HepG2 (cell line): Measurements from ENCODE around the gene SESN3. TPM values are rescaled to one million over a fixed set of nuclear protein-coding genes. Genes with fewer than 3 reads are reported as not detected.

ENCODE experiments used
- ATAC-seq: fragments of 200-7000 bp; cut with Tn5 transposase; 3 replicates; pipeline ENCODE4 v1.9.1; 2020; ENCODE audit warnings: mild to moderate bottlenecking, moderate library complexity
- BruUV-seq: library from RNA; stranded (reverse); fragments of 400-500 nt; replicated peaks from 2 replicates; lab custom pipeline; 2021; lab: Mats Ljungman, UMichigan
- CTCF ChIA-PET: fragments of 300-600 bp; formaldehyde crosslinking; extraction: SDS; loops from one replicate; lab custom pipeline; 2021; ENCODE audit warnings: low total read pairs, inconsistent platforms, low intra/inter-chr PET ratio; lab: Yijun Ruan, JAX
- POLR2A ChIA-PET: fragments of 350-600 bp; sonication (Branson Sonifier 250); formaldehyde crosslinking; loops from one replicate; lab custom pipeline; 2020; ENCODE audit warnings: antibody characterized with exemption, inconsistent platforms; lab: Yijun Ruan, JAX
- DNase-seq: peaks from one replicate; pipeline ENCODE4 v3.0.0-alpha.2; 2015; ENCODE audit warnings: low spot score
- FAIRE-seq: peaks from 3 replicates; lab custom pipeline; 2011; peaks lifted over from hg19 to GRCh38; lab: Jason Lieb, UNC
- H2AFZ ChIP-seq: one replicate; pipeline ENCODE4 v1.6.1; 2011; ENCODE audit warnings: low read length, inconsistent platforms
- H3K27ac ChIP-seq: fragments of 300-600 bp; 3 replicates; pipeline ENCODE4 v1.8.0; 2011; ENCODE audit warnings: mixed run types, mild to moderate bottlenecking, mixed read lengths, low read length, inconsistent platforms; ENCODE audit not compliant: insufficient read depth; ENCODE audit errors: extremely low read length
- H3K27me3 ChIP-seq, 2 experiments: fragments of 200-600 bp in 1 of 2; 2 replicates in 1 of 2; 3 replicates in 1 of 2; pipeline versions ENCODE4 v1.6.0 to v1.8.0; 2011; ENCODE audit warnings: low read length in 2 of 2, mild to moderate bottlenecking in 2 of 2, moderate library complexity in 2 of 2, inconsistent platforms in 1 of 2; ENCODE audit not compliant: insufficient read depth in 2 of 2, control insufficient read depth in 1 of 2
- H3K36me3 ChIP-seq, 2 experiments: fragments of 200-600 bp in 1 of 2; replicated peaks in 1 of 2; 2 replicates in 1 of 2; 3 replicates in 1 of 2; pipeline versions ENCODE4 v1.5.1 to v1.8.0; 2011; ENCODE audit warnings: low read length in 2 of 2, inconsistent platforms in 1 of 2; ENCODE audit not compliant: insufficient read depth in 2 of 2, control insufficient read depth in 1 of 2
- H3K4me1 ChIP-seq: 2 replicates; pipeline ENCODE4 v1.5.1; 2012; ENCODE audit warnings: low read length, inconsistent platforms; ENCODE audit not compliant: insufficient read depth
- H3K4me2 ChIP-seq: 2 replicates; pipeline ENCODE4 v1.6.0; 2011; ENCODE audit warnings: low read depth, low read length, inconsistent platforms
- H3K4me3 ChIP-seq, 3 experiments: fragments of 200-600 bp in 1 of 3; sonication (generic), shearing (Covaris generic) in 1 of 3; replicated peaks in 1 of 3; 2 replicates each; pipeline ENCODE4 v1.5.1; 2011 to 2016; ENCODE audit warnings: low read length in 3 of 3, inconsistent platforms in 2 of 3, low read depth in 2 of 3, mild to moderate bottlenecking in 2 of 3, control low read depth in 1 of 3, mixed read lengths in 1 of 3; ENCODE audit not compliant: insufficient read depth in 1 of 3
- H3K79me2 ChIP-seq: one replicate; pipeline ENCODE4 v1.6.1; 2011; ENCODE audit warnings: low read length, inconsistent platforms; ENCODE audit not compliant: insufficient read depth
- H3K9ac ChIP-seq: 2 replicates; pipeline ENCODE4 v1.6.0; 2011; ENCODE audit warnings: mild to moderate bottlenecking, low read depth, low read length, inconsistent platforms; ENCODE audit not compliant: insufficient read depth
- H3K9me3 ChIP-seq: 2 replicates; pipeline ENCODE4 v1.5.1; 2012; ENCODE audit warnings: mild to moderate bottlenecking, low read length
- H4K20me1 ChIP-seq: 2 replicates; pipeline ENCODE4 v1.6.0; 2011; ENCODE audit warnings: inconsistent platforms, mild to moderate bottlenecking, low read length, moderate library complexity; ENCODE audit not compliant: insufficient read depth
- ARHGAP35 ChIP-seq: sonication (generic); formaldehyde crosslinking; IDR thresholded peaks from 2 replicates; pipeline ENCODE4 v1.9.0; 2022; ENCODE audit warnings: mild to moderate bottlenecking, inconsistent platforms, moderate library complexity, missing genetic modification reagents, borderline replicate concordance
- ATF7 ChIP-seq, 2 experiments: fragments of 450-650 bp in 1 of 2; sonication (generic) in 1 of 2; formaldehyde crosslinking in 1 of 2; IDR thresholded peaks; 2 replicates each; pipeline versions ENCODE4 v1.4.0 to v1.6.1; 2016 to 2020; ENCODE audit warnings: antibody characterized with exemption in 1 of 2, mild to moderate bottlenecking in 1 of 2, missing genetic modification reagents in 1 of 2
- ATF7-NPFF ChIP-seq: sonication (generic); formaldehyde crosslinking; IDR thresholded peaks from 2 replicates; pipeline ENCODE4 v1.8.1; 2023; ENCODE audit warnings: mild to moderate bottlenecking, low read depth, missing genetic modification reagents, moderate library complexity
- CEBPG ChIP-seq: IDR thresholded peaks from 2 replicates; pipeline ENCODE4 v1.6.1; 2016
- DPF2 ChIP-seq: sonication (generic); formaldehyde crosslinking; IDR thresholded peaks from 2 replicates; pipeline ENCODE4 v1.4.0; 2020; ENCODE audit warnings: mild to moderate bottlenecking, low read depth, missing genetic modification reagents, borderline replicate concordance
- ERF ChIP-seq: IDR thresholded peaks from 2 replicates; pipeline ENCODE4 v1.6.1; 2018; ENCODE audit warnings: missing biosample characterization, missing genetic modification reagents
- FLYWCH1 ChIP-seq: sonication (generic); formaldehyde crosslinking; IDR thresholded peaks from 2 replicates; pipeline ENCODE4 v1.8.1; 2023; ENCODE audit warnings: mild to moderate bottlenecking, missing genetic modification reagents
- FOSL1 ChIP-seq: sonication (generic); formaldehyde crosslinking; IDR thresholded peaks from 2 replicates; pipeline ENCODE4 v1.9.0; 2021; ENCODE audit warnings: missing genetic modification reagents, borderline replicate concordance
- FOXK2 ChIP-seq: fragments of 450-650 bp; IDR thresholded peaks from 2 replicates; pipeline ENCODE4 v1.6.1; 2016
- GTF2F1 ChIP-seq: fragments of 150-350 bp; IDR thresholded peaks from 2 replicates; pipeline ENCODE4 v1.6.1; 2014; ENCODE audit warnings: low read length
- HDAC1 ChIP-seq: sonication (generic); formaldehyde crosslinking; IDR thresholded peaks from 2 replicates; pipeline ENCODE4 v1.5.1; 2020; ENCODE audit warnings: mild to moderate bottlenecking, missing genetic modification reagents
- HHEX ChIP-seq: IDR thresholded peaks from 2 replicates; pipeline ENCODE4 v1.6.1; 2016; ENCODE audit warnings: control low read depth
- HOXA9 ChIP-seq: sonication (generic); formaldehyde crosslinking; IDR thresholded peaks from 2 replicates; pipeline ENCODE4 v1.8.1; 2022; ENCODE audit warnings: missing genetic modification reagents, mild to moderate bottlenecking, moderate library complexity, borderline replicate concordance
- NFE2 ChIP-seq: sonication (generic); formaldehyde crosslinking; IDR thresholded peaks from 2 replicates; pipeline ENCODE4 v1.4.0; 2020; ENCODE audit warnings: missing genetic modification reagents
- PCBP1 ChIP-seq: fragments of 200-400 bp; formaldehyde crosslinking; IDR thresholded peaks from 2 replicates; pipeline ENCODE4 v1.6.1; 2017; ENCODE audit warnings: mild to moderate bottlenecking, low read depth, low read length, borderline replicate concordance
- ZBTB7B ChIP-seq: sonication (generic); formaldehyde crosslinking; IDR thresholded peaks from 2 replicates; pipeline ENCODE4 v1.4.0; 2020; ENCODE audit warnings: missing genetic modification reagents
- ZBTB8A ChIP-seq: sonication (generic); formaldehyde crosslinking; IDR thresholded peaks from 2 replicates; pipeline ENCODE4 v1.4.0; 2020; ENCODE audit warnings: mild to moderate bottlenecking, low read depth, missing genetic modification reagents, borderline replicate concordance
- ZFP1 ChIP-seq: IDR thresholded peaks from 2 replicates; pipeline ENCODE4 v1.6.1; 2016
- ZFP82 ChIP-seq: sonication (generic); formaldehyde crosslinking; IDR thresholded peaks from 2 replicates; pipeline ENCODE4 v1.5.1; 2020; ENCODE audit warnings: mild to moderate bottlenecking, missing genetic modification reagents, borderline replicate concordance
- ZNF501 ChIP-seq: sonication (generic); formaldehyde crosslinking; IDR thresholded peaks from 2 replicates; pipeline ENCODE4 v1.5.1; 2020; ENCODE audit warnings: mild to moderate bottlenecking, moderate library complexity, missing genetic modification reagents
- ZNF777 ChIP-seq: sonication (generic); formaldehyde crosslinking; IDR thresholded peaks from 2 replicates; pipeline ENCODE4 v1.4.0; 2020; ENCODE audit warnings: missing genetic modification reagents
- WGBS: methylation state at CpG from one replicate; pipeline ENCODE4 v1.1.6; 2017; ENCODE audit warnings: low lambda C conversion rate; 5-methylcytosine and 5-hydroxymethylcytosine counted together
- in situ Hi-C: cut with HindIII; loops from 2 replicates; pipeline ENCODE4 v1.10.0; 2017; ENCODE audit warnings: low pct_unique_long_range_greater_than_20kb; ENCODE audit not compliant: extremely low pct_ligation_motif_present
- intact Hi-C: fragments of 100-400 bp; cut with micrococcal nuclease; formaldehyde crosslinking; loops from one replicate; pipeline ENCODE4 v1.10.0; 2022; ENCODE audit not compliant: unreplicated experiment
- polyA plus RNA-seq, 8 experiments: library from polyadenylated mRNA; depleted of rRNA in 3 of 8; stranded (reverse) in 7 of 8; unstranded in 1 of 8; fragments of >200 nt; fragmentation: Illumina TruSeq in 4 of 8; extraction: Trizol in 4 of 8; gene quantifications; 2 replicates each; pipeline versions ENCODE4 v1.2.1 to v1.2.3, GENCODE V29; 2011 to 2016; ENCODE audit warnings: low read depth in 4 of 8, missing spikeins in 1 of 8, mixed read lengths in 1 of 8; ENCODE audit not compliant: insufficient read depth in 1 of 8
- total RNA-seq, 5 experiments: library from RNA; depleted of rRNA; stranded (reverse); fragments of >200 nt; fragmentation: Illumina TruSeq; extraction: Trizol; gene quantifications; 2 replicates each; pipeline ENCODE4 v1.2.3, GENCODE V29; 2016; ENCODE audit warnings: low read depth in 1 of 5

SESN3 gene
- total and polyA plus RNA-seq, 2 of the 13 experiments (the other 11 are each of a cell fraction or from before 2014, with no cell fraction given), result 0.53 to 0.86 TPM

DNA sequence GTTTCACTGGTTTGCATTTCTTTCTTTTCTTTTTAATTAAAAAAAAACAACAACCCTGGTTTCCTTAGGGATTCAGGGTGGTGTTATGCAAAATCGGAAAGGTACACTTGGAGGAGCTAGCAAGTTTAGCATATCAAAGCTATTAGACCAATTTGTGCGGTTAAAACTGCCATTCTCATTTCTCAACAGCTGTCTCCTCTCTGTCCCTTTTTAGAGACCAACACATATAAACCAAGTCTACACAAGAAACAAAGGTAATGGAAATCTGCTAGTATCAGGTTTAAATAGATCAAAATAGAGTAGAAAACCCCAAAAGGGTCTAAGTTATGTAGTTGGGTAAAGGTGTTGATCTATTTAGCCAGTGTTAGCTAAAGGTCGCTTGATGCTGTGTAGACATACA is 1.7 kb upstream of the SESN3 start:
- Histone ChIP-seq H3K27me3 (peaks cover 0 to 36% of the 10 kb centered on the region in 2 experiments; a peak in 3 of 5 replicates), H3K79me2 (no peaks in the 10 kb centered on the region), H4K20me1 (no peaks in the 10 kb centered on the region), H2AFZ (no peak overlapping the region), H3K9me3 (no peaks in the 10 kb centered on the region), H3K36me3 (no peaks in the 10 kb centered on the region), H3K4me3 (peak overlapping the region in 1 of 3 experiments; percentile 73; a peak in 1 of 6 replicates), H3K4me1 (peaks cover 29% of the 10 kb centered on the region), H3K4me2 (peak overlapping the region; percentile 78; the same call in 1 of the 2 replicates), H3K27ac (no peak overlapping the region), H3K9ac (no peak overlapping the region)
- no peak for TF ChIP-seq PCBP1
- FAIRE-seq (no peak), DNase-seq (no peak), ATAC-seq (no peak)
- ChIA-PET CTCF (no interaction called here), POLR2A (no interaction called here)
- intact Hi-C loops (no loop called here), in situ Hi-C loops (loop anchor here (25.0 kb wide), 1 partner anchor 145 kb away; the partner anchor contains the start of gene ENDOD1)
- no TSS peak for BruUV-seq
- WGBS, result 34% methylated on average over 3 of the region's 3 CpGs

DNA sequence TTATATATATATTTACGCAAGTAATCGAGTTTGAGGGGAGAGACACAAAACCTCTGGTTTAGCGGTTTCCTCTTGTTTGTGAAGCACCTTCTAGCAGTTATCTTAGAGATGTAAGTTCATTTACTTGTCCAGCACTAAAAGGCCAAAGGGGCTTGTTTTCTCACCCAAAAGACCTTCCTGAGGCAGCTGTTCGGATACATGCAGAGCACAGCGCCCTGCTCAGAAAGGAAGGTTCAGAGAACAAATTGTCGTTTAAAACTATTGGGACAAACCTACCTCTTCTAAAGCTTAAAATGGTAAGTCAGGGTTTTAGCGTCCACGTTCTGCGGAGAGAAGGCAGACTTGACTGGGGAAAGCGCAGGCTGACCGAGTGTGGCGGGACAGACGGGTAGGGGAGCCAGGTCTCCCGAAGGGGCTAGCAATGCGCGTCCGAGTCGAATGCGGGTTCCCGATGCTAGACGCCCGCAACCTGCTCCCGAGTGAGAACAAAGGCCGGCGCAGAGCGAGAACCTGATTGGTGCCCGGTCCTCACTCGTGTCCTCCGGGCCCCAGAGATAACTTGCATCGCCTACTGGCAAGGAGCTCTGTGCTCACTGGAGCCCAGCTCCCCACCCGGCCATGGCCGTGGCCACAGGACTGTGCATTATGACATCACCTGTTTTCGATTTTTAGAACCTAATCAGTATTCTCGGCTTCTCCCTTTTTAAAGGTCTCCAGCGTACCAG is 1.0 kb upstream of the SESN3 start:
- Histone ChIP-seq H3K9ac (no peak overlapping the region), H3K27me3 (peaks cover 0 to 36% of the 10 kb centered on the region in 2 experiments; a peak in 3 of 5 replicates), H3K4me2 (peak overlapping the region; percentile 78), H2AFZ (no peak overlapping the region), H3K36me3 (no peaks in the 10 kb centered on the region), H3K4me3 (peak overlapping the region; percentile 32 to 73 (median 62)), H3K79me2 (no peaks in the 10 kb centered on the region), H4K20me1 (no peaks in the 10 kb centered on the region), H3K4me1 (peaks cover 29% of the 10 kb centered on the region), H3K9me3 (no peaks in the 10 kb centered on the region), H3K27ac (no peak overlapping the region)
- no peak for DNase-seq
- intact Hi-C loops, result loop anchor here (2.0 kb wide), 4 partner anchors 51 to 557 kb away; partner anchors contain the start of gene FAM76B
- POLR2A ChIA-PET, result interaction anchor here (0.8 to 1.1 kb wide), 2 partner anchors 164 to 559 kb away, joined by 3 read pairs; no protein-coding TSS in a partner anchor
- FAIRE-seq, result no peak
- in situ Hi-C loops, result loop anchor here (25.0 kb wide), 1 partner anchor 145 kb away; the partner anchor contains the start of gene ENDOD1
- CTCF ChIA-PET, result no interaction called here
- no TSS peak for BruUV-seq
- whole genome bisulfite sequencing, result 4% methylated on average over 12 of the region's 35 CpGs
- ATAC-seq, result peak; percentile 14
- no peak for TF ChIP-seq CEBPG (CRISPR knock-in tag)
- TF ChIP-seq HDAC1, result no peak
- no peak for TF ChIP-seq HHEX (CRISPR knock-in tag)
- no peak for TF ChIP-seq FOSL1
- TF ChIP-seq ATF7 (IDR thresholded peaks at IDR 0.05), result 0 out of 2 replicates have a peak, but pooled peaks have one; percentile 9
- TF ChIP-seq ATF7 (CRISPR knock-in tag; IDR thresholded peaks at IDR 0.05), result no peak
- no peak for TF ChIP-seq FOXK2
- no peak for TF ChIP-seq ZFP1 (CRISPR knock-in tag)
- TF ChIP-seq GTF2F1, result no peak
- TF ChIP-seq DPF2 (CRISPR knock-in tag), result no peak
- no peak for TF ChIP-seq HOXA9 (CRISPR knock-in tag)
- TF ChIP-seq ZNF777 (CRISPR knock-in tag), result peak; percentile 37; the same call in 1 of the 2 replicates
- TF ChIP-seq FLYWCH1 (CRISPR knock-in tag), result no peak
- TF ChIP-seq ATF7-NPFF (CRISPR knock-in tag), result no peak
- TF ChIP-seq ZBTB7B (CRISPR knock-in tag), result no peak
- TF ChIP-seq ZBTB8A (CRISPR knock-in tag), result no peak
- no peak for TF ChIP-seq NFE2 (CRISPR knock-in tag)
- TF ChIP-seq ARHGAP35 (CRISPR knock-in tag), result no peak
- no peak for TF ChIP-seq ZNF501 (CRISPR knock-in tag)
- no peak for TF ChIP-seq ERF
- no peak for TF ChIP-seq ZFP82 (CRISPR knock-in tag)
